Activated naive CD8-positive, alpha-beta T cell treated with anti-CD3 and anti-CD28 coated beads, Interleukin-2, amount 50 U/mL, for 24 hours (primary cell): ENCODE measurements around the gene ARPC4.
A peak's percentile ranks its signal among the peaks of the same experiment; 100 is the strongest.
"Not testable (repeated sequence)": the region's sequence is repeated elsewhere in the genome, so short reads cannot be mapped to it uniquely, and the experiment has no call there.

Experiments
- ATAC-seq: fragments of 150-1000 bp; cut with Tn5 transposase; one replicate; pipeline ENCODE4 v1.10.0; 2021
- DNase-seq: peaks from one replicate; pipeline ENCODE4 v3.0.0; 2021
- H3K27ac Mint-ChIP-seq: one replicate; pipeline ENCODE4 v1.8.0; 2021; ENCODE audit warnings: mild to moderate bottlenecking, mixed read lengths
- H3K27me3 Mint-ChIP-seq: one replicate; pipeline ENCODE4 v1.8.0; 2021; ENCODE audit warnings: mixed read lengths
- H3K36me3 Mint-ChIP-seq: one replicate; pipeline ENCODE4 v1.8.0; 2021; ENCODE audit warnings: low read depth, mixed read lengths
- H3K4me1 Mint-ChIP-seq: one replicate; pipeline ENCODE4 v1.8.0; 2021; ENCODE audit warnings: mixed read lengths
- H3K4me3 Mint-ChIP-seq: one replicate; pipeline ENCODE4 v1.8.0; 2021; ENCODE audit warnings: mild to moderate bottlenecking, moderate library complexity, mixed read lengths
- H3K9me3 Mint-ChIP-seq: one replicate; pipeline ENCODE4 v1.8.0; 2021; ENCODE audit warnings: mixed read lengths

ARPC4 gene

GRCh38 chr3:9761919-9762318 lies 31.0 kb upstream of the ARPC4 start:
- H3K4me3 Mint-ChIP-seq: no peak overlapping the region
- DNase-seq: no peak
- H3K27me3 Mint-ChIP-seq: no peaks in the 10 kb centered on the region
- H3K36me3 Mint-ChIP-seq: peaks cover 28% of the 10 kb centered on the region
- H3K4me1 Mint-ChIP-seq: peaks cover 3% of the 10 kb centered on the region
- no peaks in the 10 kb centered on the region for H3K9me3 Mint-ChIP-seq
- H3K27ac Mint-ChIP-seq: no peak overlapping the region
- ATAC-seq: no peak

GRCh38 chr3:9762871-9763270 lies 30.0 kb upstream of the ARPC4 start:
- H3K4me3 Mint-ChIP-seq: no peak overlapping the region
- ATAC-seq: no peak
- no peak for DNase-seq
- no peaks in the 10 kb centered on the region for H3K9me3 Mint-ChIP-seq
- no peaks in the 10 kb centered on the region for H3K27me3 Mint-ChIP-seq
- peaks cover 30% of the 10 kb centered on the region for H3K36me3 Mint-ChIP-seq
- no peak overlapping the region for H3K27ac Mint-ChIP-seq
- H3K4me1 Mint-ChIP-seq: peaks cover 9% of the 10 kb centered on the region

GRCh38 chr3:9765865-9766264 lies 27.0 kb upstream of the ARPC4 start:
- DNase-seq (no peak), ATAC-seq (no peak)
- H3K4me3 Mint-ChIP-seq: no peak overlapping the region
- no peaks in the 10 kb centered on the region for H3K9me3 Mint-ChIP-seq
- H3K36me3 Mint-ChIP-seq: peaks cover 18% of the 10 kb centered on the region
- no peak overlapping the region for H3K27ac Mint-ChIP-seq
- peaks cover under 1% of the 10 kb centered on the region for H3K27me3 Mint-ChIP-seq
- H3K4me1 Mint-ChIP-seq: peaks cover 31% of the 10 kb centered on the region

GRCh38 chr3:9767418-9767817 lies 25.5 kb upstream of the ARPC4 start:
- Mint-ChIP-seq H3K36me3 (peaks cover 15% of the 10 kb centered on the region), H3K27ac (no peak overlapping the region), H3K9me3 (no peaks in the 10 kb centered on the region), H3K4me3 (no peak overlapping the region), H3K4me1 (peaks cover 31% of the 10 kb centered on the region), H3K27me3 (peaks cover 1% of the 10 kb centered on the region)
- DNase-seq (no peak), ATAC-seq (no peak)

- H3K27ac Mint-ChIP-seq: no peak overlapping the region
- no peaks in the 10 kb centered on the region for H3K9me3 Mint-ChIP-seq
Observed at GRCh38 chr3:9768141-9768775, 24.6 kb upstream of the ARPC4 start.

GRCh38 chr3:9769012-9769411 lies 23.9 kb upstream of the ARPC4 start:
- Mint-ChIP-seq H3K4me1 (peaks cover 31% of the 10 kb centered on the region), H3K4me3 (peak overlapping the region; percentile 80), H3K27ac (peak overlapping the region; percentile 57), H3K9me3 (no peaks in the 10 kb centered on the region), H3K27me3 (peaks cover 1% of the 10 kb centered on the region), H3K36me3 (peaks cover 15% of the 10 kb centered on the region)
- no peak for ATAC-seq
- no peak for DNase-seq

More at GRCh38 chr3:9768141-9768775, 24.6 kb upstream of the ARPC4 start:
- H3K4me1 Mint-ChIP-seq: peaks cover 31% of the 10 kb centered on the region
- H3K4me3 Mint-ChIP-seq: no peak overlapping the region
- ATAC-seq (no peak), DNase-seq (no peak)
- H3K27me3 Mint-ChIP-seq: peaks cover 1% of the 10 kb centered on the region
- peaks cover 15% of the 10 kb centered on the region for H3K36me3 Mint-ChIP-seq

- peak; percentile 97 for ATAC-seq
- peaks cover 31% of the 10 kb centered on the region for H3K4me1 Mint-ChIP-seq
- DNase-seq: peak; percentile 76
- H3K27ac Mint-ChIP-seq: peak within 1 kb of the TSS; percentile 57
- peak within 1 kb of the TSS; percentile 80 for H3K4me3 Mint-ChIP-seq
- peaks cover 15% of the 10 kb centered on the region for H3K36me3 Mint-ChIP-seq
- no peaks in the 10 kb centered on the region for H3K9me3 Mint-ChIP-seq
- peaks cover 1% of the 10 kb centered on the region for H3K27me3 Mint-ChIP-seq
Observed at GRCh38 chr3:9769426-9770275, 23.2 kb upstream of the ARPC4 start, which contains the start of gene CAMK1. TSS of gene CAMK1 (minus strand) at chr3:9769947. CDS start at chr3:9767749, 2,198 bp downstream.

- Mint-ChIP-seq H3K27ac (peak overlapping the region; percentile 56), H3K9me3 (no peaks in the 10 kb centered on the region), H3K4me3 (peak overlapping the region; percentile 63), H3K4me1 (peaks cover 32% of the 10 kb centered on the region), H3K36me3 (peaks cover 11% of the 10 kb centered on the region), H3K27me3 (peaks cover 1% of the 10 kb centered on the region)
- DNase-seq (no peak), ATAC-seq (no peak)
Observed at GRCh38 chr3:9770276-9770812, 22.5 kb upstream of the ARPC4 start.

- H3K27me3 Mint-ChIP-seq, DNase-seq, H3K9me3 Mint-ChIP-seq, H3K27ac Mint-ChIP-seq, H3K36me3 Mint-ChIP-seq, ATAC-seq: not testable (repeated sequence)
- Mint-ChIP-seq H3K4me1 (peaks cover 35% of the 10 kb centered on the region), H3K4me3 (peak overlapping the region; percentile 63)
Observed at GRCh38 chr3:9771007-9771406, 21.9 kb upstream of the ARPC4 start.

GRCh38 chr3:9776896-9777693 lies 15.8 kb upstream of the ARPC4 start:
- no peak for DNase-seq
- Mint-ChIP-seq H3K36me3 (peaks cover 19% of the 10 kb centered on the region), H3K9me3 (no peaks in the 10 kb centered on the region), H3K4me3 (peak overlapping the region; percentile 10), H3K27me3 (no peaks in the 10 kb centered on the region), H3K27ac (peak overlapping the region; percentile 89), H3K4me1 (peaks cover 60% of the 10 kb centered on the region)
- ATAC-seq: no peak

- Mint-ChIP-seq H3K36me3 (peaks cover 24% of the 10 kb centered on the region), H3K9me3 (no peaks in the 10 kb centered on the region), H3K27ac (peak overlapping the region; percentile 89), H3K4me1 (peaks cover 65% of the 10 kb centered on the region), H3K27me3 (no peaks in the 10 kb centered on the region), H3K4me3 (peak overlapping the region; percentile 10)
- ATAC-seq (peak; percentile 45), DNase-seq (no peak)
Observed at GRCh38 chr3:9777694-9778021, 15.2 kb upstream of the ARPC4 start.

- Mint-ChIP-seq H3K27me3 (no peaks in the 10 kb centered on the region), H3K36me3 (peaks cover 28% of the 10 kb centered on the region), H3K4me1 (peaks cover 69% of the 10 kb centered on the region), H3K4me3 (peak overlapping the region; percentile 42), H3K27ac (peak overlapping the region; percentile 89), H3K9me3 (no peaks in the 10 kb centered on the region)
- DNase-seq: peak; percentile 68
- ATAC-seq: peak; percentile 85
Observed at GRCh38 chr3:9778143-9779074, 14.5 kb upstream of the ARPC4 start.

- Mint-ChIP-seq H3K27me3 (no peaks in the 10 kb centered on the region), H3K4me3 (peak overlapping the region; percentile 42), H3K4me1 (peaks cover 69% of the 10 kb centered on the region), H3K9me3 (no peaks in the 10 kb centered on the region), H3K36me3 (peaks cover 35% of the 10 kb centered on the region), H3K27ac (peak overlapping the region; percentile 89)
- no peak for ATAC-seq
- no peak for DNase-seq
Observed at GRCh38 chr3:9779075-9779593, 13.7 kb upstream of the ARPC4 start.
